Panc1 (cell line): ENCODE data around the gene CLEC4F. TPM values are rescaled to one million over a fixed set of nuclear protein-coding genes. Genes with fewer than 3 reads are reported as not detected.

Experiments used
- ATAC-seq: fragments of 200-7000 bp; cut with Tn5 transposase; 2 replicates; pipeline ENCODE4 v1.9.1; 2020; ENCODE audit warnings: mild to moderate bottlenecking, moderate library complexity
- BruUV-seq: library from RNA; stranded (reverse); fragments of 400-500 nt; replicated peaks from 2 replicates; lab custom pipeline; 2021; lab: Mats Ljungman, UMichigan
- CTCF ChIA-PET: fragments of 300-600 bp; sonication (Branson Sonifier 250); formaldehyde crosslinking; loops from one replicate; lab custom pipeline; 2022; ENCODE audit warnings: antibody characterized with exemption; lab: Charles Lee
- POLR2A ChIA-PET: fragments of 300-600 bp; sonication (Branson Sonifier 250); formaldehyde crosslinking; loops from one replicate; lab custom pipeline; 2022; ENCODE audit warnings: antibody characterized with exemption; lab: Charles Lee
- DNase-seq: peaks from one replicate; pipeline ENCODE4 v3.0.0-alpha.2; 2010; ENCODE audit warnings: low read depth, low spot score
- H3K27ac ChIP-seq: 2 replicates; pipeline ENCODE4 v1.5.1; 2011; ENCODE audit warnings: mild to moderate bottlenecking, low read length, inconsistent platforms
- H3K27me3 ChIP-seq: fragments of 200-500 bp; sonication (Bioruptor generic); 2 replicates; pipeline ENCODE4 v1.6.0; 2014; ENCODE audit warnings: low read length, inconsistent platforms; ENCODE audit not compliant: control insufficient read depth, insufficient read depth
- H3K36me3 ChIP-seq: fragments of 200-500 bp; sonication (Bioruptor generic); 2 replicates; pipeline ENCODE4 v1.5.1; 2014; ENCODE audit warnings: inconsistent platforms, mild to moderate bottlenecking, low read length, moderate library complexity; ENCODE audit not compliant: control insufficient read depth, insufficient read depth
- H3K4me1 ChIP-seq: 2 replicates; pipeline ENCODE4 v1.5.1; 2011; ENCODE audit warnings: inconsistent platforms, mild to moderate bottlenecking, low read length, moderate library complexity; ENCODE audit not compliant: control insufficient read depth, insufficient read depth
- H3K4me3 ChIP-seq, 2 experiments: 2 replicates each; pipeline ENCODE4 v1.5.1; 2011 to 2012; ENCODE audit warnings: low read depth in 2 of 2, low read length in 2 of 2, mild to moderate bottlenecking in 2 of 2, inconsistent platforms in 1 of 2, moderate library complexity in 1 of 2
- H3K9me3 ChIP-seq: fragments of 200-500 bp; sonication (Bioruptor generic); 2 replicates; pipeline ENCODE4 v1.5.1; 2014; ENCODE audit warnings: low read depth, mild to moderate bottlenecking, inconsistent platforms, low read length, moderate library complexity; ENCODE audit not compliant: control insufficient read depth, insufficient read depth
- CTCF ChIP-seq: fragments of 450-650 bp; IDR thresholded peaks from 2 replicates; pipeline ENCODE4 v1.5.1; 2017; ENCODE audit warnings: mild to moderate bottlenecking
- POLR2AphosphoS5 ChIP-seq: IDR thresholded peaks from 2 replicates; pipeline ENCODE4 v1.6.1; 2012; ENCODE audit warnings: mild to moderate bottlenecking, low read depth, low read length, moderate library complexity
- SIN3A ChIP-seq: IDR thresholded peaks from 2 replicates; pipeline ENCODE4 v1.6.1; 2012; ENCODE audit warnings: low read depth, mild to moderate bottlenecking, low read length, moderate library complexity, borderline replicate concordance; ENCODE audit not compliant: insufficient read depth
- TCF7L2 ChIP-seq: IDR thresholded peaks from 2 replicates; pipeline ENCODE4 v1.6.1; 2011; ENCODE audit warnings: mild to moderate bottlenecking, low read depth, low read length, inconsistent platforms
- in situ Hi-C: cut with HindIII; loops from 2 replicates; pipeline ENCODE4 v1.10.0; 2016; ENCODE audit warnings: low sequenced_read_pairs, low pct_unique_long_range_greater_than_20kb
- intact Hi-C: fragments of 100-400 bp; cut with micrococcal nuclease; formaldehyde crosslinking; loops from one replicate; pipeline ENCODE4 v1.10.0; 2022; ENCODE audit not compliant: unreplicated experiment
- total RNA-seq: library from RNA; stranded (reverse); gene quantifications from one replicate; pipeline ENCODE4 v1.2.1, GENCODE V29; 2021; ENCODE audit not compliant: unreplicated experiment
- TF ChIP-seq, protein P1 (sequence below), 2 experiments: IDR thresholded peaks; 2 replicates each; pipeline ENCODE4 v1.6.1; 2011 to 2012; ENCODE audit warnings: low read depth in 2 of 2, control low read depth in 1 of 2, low read length in 1 of 2, mild to moderate bottlenecking in 1 of 2, moderate library complexity in 1 of 2; ENCODE audit not compliant: insufficient read depth in 1 of 2

CLEC4F gene
- total RNA-seq, 1 experiment from 2014 or later, result not detected

DNA sequence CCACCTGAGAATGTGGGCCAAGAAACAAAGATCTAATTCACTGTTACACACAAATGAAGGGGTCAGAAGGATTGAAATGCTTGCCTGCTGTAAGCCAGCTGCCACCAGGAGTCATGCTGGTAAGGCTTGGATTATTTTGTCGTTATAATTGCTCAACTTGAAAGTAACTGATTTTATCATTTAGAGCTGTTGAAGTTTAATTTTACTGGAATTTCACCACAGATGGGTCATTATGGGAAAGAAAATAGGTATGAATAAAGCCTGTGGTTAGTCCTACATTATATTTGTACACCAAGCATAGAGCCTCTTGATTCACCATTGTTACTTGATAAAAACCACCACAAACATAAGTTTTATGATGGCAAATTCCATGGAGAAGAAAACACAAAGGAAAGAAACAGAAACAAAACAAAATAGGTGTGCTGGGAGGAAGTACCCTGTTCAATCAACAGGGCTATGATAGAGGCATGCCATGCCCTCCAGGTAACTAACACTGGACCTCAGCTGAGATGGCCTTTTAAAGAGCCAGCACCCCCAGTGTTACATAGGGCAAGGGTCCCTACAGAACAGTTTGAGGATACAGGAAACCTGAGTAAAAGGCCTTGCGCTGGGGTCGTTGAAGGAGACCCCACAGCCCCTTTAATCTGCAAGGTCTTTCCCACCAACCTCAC is 3.0 kb downstream of the CLEC4F start:
- BruUV-seq, result no TSS peak
- TF ChIP-seq CTCF (no peak), POLR2AphosphoS5 (no peak), SIN3A (no peak), TCF7L2 (no peak)
- TF ChIP-seq, protein P1, sequence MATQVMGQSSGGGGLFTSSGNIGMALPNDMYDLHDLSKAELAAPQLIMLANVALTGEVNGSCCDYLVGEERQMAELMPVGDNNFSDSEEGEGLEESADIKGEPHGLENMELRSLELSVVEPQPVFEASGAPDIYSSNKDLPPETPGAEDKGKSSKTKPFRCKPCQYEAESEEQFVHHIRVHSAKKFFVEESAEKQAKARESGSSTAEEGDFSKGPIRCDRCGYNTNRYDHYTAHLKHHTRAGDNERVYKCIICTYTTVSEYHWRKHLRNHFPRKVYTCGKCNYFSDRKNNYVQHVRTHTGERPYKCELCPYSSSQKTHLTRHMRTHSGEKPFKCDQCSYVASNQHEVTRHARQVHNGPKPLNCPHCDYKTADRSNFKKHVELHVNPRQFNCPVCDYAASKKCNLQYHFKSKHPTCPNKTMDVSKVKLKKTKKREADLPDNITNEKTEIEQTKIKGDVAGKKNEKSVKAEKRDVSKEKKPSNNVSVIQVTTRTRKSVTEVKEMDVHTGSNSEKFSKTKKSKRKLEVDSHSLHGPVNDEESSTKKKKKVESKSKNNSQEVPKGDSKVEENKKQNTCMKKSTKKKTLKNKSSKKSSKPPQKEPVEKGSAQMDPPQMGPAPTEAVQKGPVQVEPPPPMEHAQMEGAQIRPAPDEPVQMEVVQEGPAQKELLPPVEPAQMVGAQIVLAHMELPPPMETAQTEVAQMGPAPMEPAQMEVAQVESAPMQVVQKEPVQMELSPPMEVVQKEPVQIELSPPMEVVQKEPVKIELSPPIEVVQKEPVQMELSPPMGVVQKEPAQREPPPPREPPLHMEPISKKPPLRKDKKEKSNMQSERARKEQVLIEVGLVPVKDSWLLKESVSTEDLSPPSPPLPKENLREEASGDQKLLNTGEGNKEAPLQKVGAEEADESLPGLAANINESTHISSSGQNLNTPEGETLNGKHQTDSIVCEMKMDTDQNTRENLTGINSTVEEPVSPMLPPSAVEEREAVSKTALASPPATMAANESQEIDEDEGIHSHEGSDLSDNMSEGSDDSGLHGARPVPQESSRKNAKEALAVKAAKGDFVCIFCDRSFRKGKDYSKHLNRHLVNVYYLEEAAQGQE (IDR thresholded peaks at IDR 0.05; ENCODE audit: insufficient read depth in 1 of 2, low read depth in 2 of 2, low read length in 1 of 2), result no peak
- ChIA-PET POLR2A (no interaction called here), CTCF (no interaction called here)
- Histone ChIP-seq H3K9me3 (no peaks in the 10 kb centered on the region), H3K27me3 (peaks cover 30% of the 10 kb centered on the region), H3K36me3 (no peaks in the 10 kb centered on the region), H3K27ac (no peak overlapping the region), H3K4me3 (no peak overlapping the region), H3K4me1 (no peaks in the 10 kb centered on the region)
- intact Hi-C loops (no loop called here), in situ Hi-C loops (no loop called here)
- ATAC-seq (no peak), DNase-seq (no peak)

DNA sequence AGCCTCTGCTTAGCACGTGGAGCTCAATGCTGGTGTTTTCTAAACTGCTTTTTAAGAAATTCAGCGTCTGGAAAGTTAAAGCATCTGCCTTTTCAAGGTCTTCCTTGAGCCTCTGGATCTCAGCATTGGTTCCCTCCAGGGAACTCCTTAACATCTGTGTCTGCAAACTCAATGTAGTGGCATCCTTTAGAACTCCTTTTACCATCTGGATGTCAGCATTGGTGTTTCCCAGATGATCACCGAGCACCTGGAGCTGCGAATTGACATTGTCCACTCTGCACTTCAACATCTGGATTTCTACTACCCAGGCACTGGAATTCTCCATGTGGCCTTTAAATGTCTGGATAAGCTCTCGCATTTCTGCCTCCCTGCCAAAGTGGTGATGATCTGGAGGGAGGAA is 3.7 kb downstream of the CLEC4F start:
- intact Hi-C loops (no loop called here), in situ Hi-C loops (no loop called here)
- DNase-seq (no peak), ATAC-seq (no peak)
- Histone ChIP-seq H3K27ac (no peak overlapping the region), H3K4me3 (no peak overlapping the region), H3K36me3 (no peaks in the 10 kb centered on the region), H3K27me3 (peaks cover 30% of the 10 kb centered on the region), H3K4me1 (no peaks in the 10 kb centered on the region), H3K9me3 (no peaks in the 10 kb centered on the region)
- BruUV-seq, result no TSS peak
- ChIA-PET POLR2A (no interaction called here), CTCF (no interaction called here)
- TF ChIP-seq CTCF, result no peak
- no peak for TF ChIP-seq TCF7L2
- no peak for TF ChIP-seq SIN3A
- no peak for TF ChIP-seq POLR2AphosphoS5
- TF ChIP-seq, protein P1 (IDR thresholded peaks at IDR 0.05; ENCODE audit: insufficient read depth in 1 of 2, low read depth in 2 of 2, low read length in 1 of 2), result no peak
